Activated T-cell treated with anti-CD3 and anti-CD28 coated beads, Interleukin-2, amount 50 U/mL, for 1 hour (primary cell): ENCODE measurements around the gene KRTAP26-1.

Source experiments
- DNase-seq: peaks from one replicate; pipeline ENCODE4 v3.0.0-alpha.2; 2020

The KRTAP26-1 gene

GRCh38 chr21:30271156-30271555 is 49.0 kb downstream of the KRTAP26-1 start:
- no peak for DNase-seq

DNA sequence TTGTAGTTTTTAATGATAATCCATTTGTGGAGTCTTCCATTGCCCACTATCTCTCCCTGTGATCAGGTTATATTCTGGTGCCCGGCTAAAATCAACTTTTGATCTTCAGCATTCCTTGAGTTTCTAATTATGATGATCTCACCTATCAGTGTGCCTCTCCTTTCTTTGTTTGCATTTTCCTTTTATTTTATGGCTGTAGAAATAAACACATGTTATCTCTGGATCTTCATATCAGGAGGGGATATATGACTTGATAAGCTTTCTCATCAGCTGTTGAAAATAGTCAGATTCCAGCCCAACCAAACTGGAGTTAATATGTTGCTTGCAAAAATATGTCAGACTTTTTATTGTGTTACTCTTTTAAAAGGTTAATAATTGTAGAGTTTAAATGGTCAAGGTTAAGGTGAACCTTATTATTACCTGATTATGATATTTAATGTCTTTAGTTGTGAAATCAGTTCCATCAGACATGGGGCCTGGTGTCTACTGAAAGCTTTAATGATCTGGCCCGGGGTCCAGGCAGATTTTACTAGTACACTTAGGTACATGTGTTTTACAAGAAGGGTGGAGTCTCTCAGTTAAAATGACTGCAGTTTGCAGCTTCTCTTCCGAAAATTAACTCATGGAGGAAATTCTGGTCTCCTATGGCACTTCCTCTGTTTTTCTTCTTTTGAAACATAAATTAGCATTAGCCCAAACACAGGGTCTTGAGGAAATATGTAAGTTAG is 50.1 kb downstream of the KRTAP26-1 start:
- DNase-seq, result no peak
